Stimulated activated CD8-positive, alpha-beta memory T cell treated with anti-CD3 and anti-CD28 coated beads, Interleukin-4, amount 100 ng/mL, for 24 hours (primary cell): ENCODE measurements around the gene TERT.
"Not testable (repeated sequence)": the region's sequence is repeated elsewhere in the genome, so short reads cannot be mapped to it uniquely, and the experiment has no call there.

Experiments
- DNase-seq: peaks from one replicate; pipeline ENCODE4 v3.0.0-alpha.2; 2020; ENCODE audit warnings: low read depth

The TERT gene

GRCh38 chr5:1330847-1331831 is 36.3 kb upstream of the TERT start:
- no peak for DNase-seq

- no peak for DNase-seq
These were observed 35.4 kb upstream of the TERT start for GRCh38 chr5:1330146-1330846.

- DNase-seq: no peak
These were observed 34.3 kb upstream of the TERT start for GRCh38 chr5:1329111-1329579.

GRCh38 chr5:1328237-1329110 is 33.6 kb upstream of the TERT start:
- DNase-seq: not testable (repeated sequence)

- DNase-seq: not testable (repeated sequence)
These were observed 32.3 kb upstream of the TERT start for GRCh38 chr5:1326901-1327756.

GRCh38 chr5:1326532-1326875 is 31.6 kb upstream of the TERT start:
- not testable (repeated sequence) for DNase-seq

- DNase-seq: no peak
These were observed 31.1 kb upstream of the TERT start for GRCh38 chr5:1325870-1326531.

DNA sequence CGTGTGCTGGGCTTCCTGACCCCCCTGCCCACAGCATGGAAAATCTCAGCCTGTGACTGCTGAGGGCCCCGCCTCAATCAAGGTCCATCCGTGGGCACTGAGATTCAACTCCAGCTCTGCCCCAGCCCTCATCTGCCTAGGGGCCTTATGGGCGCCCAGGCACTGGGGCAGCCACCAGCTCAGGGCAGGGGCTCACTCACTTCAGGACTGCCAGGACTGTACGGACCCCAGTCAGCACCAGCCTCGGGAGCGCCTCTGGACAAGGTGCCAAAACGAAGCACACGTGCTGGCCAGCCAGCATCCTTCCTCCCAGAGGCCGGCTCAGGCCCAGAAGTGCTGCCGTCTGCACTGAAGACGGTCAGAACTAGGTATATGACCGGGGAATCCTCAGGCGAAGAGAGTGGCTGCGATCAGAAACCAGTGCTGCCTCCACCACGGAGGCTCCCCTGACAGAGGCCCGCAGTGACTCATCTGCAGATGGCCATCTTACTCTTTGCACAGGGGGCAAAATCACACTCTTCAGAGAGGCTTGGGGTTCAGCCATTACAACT is 30.4 kb upstream of the TERT start:
- DNase-seq: no peak

GRCh38 chr5:1324719-1325190 is 29.9 kb upstream of the TERT start:
- no peak for DNase-seq

DNA sequence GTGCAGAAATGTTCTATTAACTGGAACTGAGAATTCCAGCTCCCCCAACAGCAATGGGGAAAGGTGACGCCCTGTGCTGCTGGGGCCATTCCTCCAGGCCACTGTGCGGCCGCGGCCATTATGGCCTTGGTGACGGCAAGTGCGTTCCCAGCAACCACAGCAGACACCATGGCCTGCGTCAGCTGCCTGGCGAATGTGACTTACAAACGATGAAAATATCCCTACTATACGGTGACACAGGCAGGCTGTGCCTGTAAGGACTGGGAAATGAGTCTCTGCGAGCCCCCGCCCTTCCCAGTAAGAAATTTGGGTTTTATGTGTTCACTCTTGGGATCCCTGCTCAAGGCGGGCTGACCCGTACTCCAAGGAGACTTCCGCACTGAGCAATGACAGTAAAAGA is 29.4 kb upstream of the TERT start:
- no peak for DNase-seq

DNA sequence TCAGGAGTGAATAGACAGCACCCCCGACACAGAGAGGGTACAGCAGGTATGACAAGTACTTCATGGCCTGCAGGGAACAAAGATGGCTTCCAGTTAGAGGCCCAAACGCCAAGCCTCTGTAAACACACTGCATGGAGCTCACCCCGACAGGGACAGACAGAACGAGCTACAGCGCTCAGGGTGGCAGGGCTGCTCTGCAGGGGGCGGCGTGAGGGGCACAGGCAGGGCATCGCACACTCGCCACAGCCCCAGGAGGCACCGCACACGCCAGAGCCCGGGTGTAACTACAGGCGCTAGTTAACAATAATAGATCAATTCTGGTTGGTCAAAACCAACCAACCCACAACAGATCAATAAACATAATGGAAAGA is 28.9 kb upstream of the TERT start:
- no peak for DNase-seq

DNA sequence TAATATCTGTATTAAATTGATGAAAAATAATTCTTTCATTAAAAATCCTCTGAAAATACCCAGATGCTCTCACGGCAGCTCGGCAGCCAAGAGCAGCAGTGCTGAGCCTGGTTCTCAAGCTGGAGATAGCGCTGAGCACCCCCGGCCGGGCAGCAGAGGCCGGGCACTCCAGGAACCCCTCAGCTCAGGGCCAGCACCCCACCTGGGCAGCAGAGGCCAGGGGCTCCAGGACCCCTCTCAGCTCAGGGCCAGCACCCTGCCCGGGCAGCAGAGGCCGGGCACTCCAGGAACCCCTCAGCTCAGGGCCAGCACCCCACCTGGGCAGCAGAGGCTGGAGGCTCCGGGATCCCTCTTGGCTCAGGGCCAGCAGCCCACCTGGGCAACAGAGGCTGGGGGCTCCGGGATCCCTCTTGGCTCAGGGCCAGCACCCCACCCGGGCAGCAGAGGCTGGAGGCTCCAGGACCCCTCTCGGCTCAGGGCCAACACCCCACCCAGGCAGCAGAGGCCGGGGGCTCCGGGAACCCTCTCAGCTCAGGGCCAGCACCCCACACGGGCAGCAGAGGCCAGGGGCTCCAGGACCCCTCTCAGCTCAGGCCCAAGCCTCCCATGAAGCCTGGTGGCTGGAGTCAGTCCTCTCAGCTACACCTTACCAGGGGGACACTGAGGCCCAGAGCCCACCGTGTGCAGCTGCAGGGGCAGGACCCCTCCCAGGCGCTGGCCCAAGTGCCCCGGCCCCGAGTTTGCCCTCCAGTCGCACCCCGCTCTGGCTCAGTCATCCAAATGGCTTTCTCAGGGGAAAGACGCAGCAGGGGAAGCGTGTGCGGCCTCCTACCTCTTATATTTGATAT is 28.3 kb upstream of the TERT start:
- DNase-seq: no peak

DNA sequence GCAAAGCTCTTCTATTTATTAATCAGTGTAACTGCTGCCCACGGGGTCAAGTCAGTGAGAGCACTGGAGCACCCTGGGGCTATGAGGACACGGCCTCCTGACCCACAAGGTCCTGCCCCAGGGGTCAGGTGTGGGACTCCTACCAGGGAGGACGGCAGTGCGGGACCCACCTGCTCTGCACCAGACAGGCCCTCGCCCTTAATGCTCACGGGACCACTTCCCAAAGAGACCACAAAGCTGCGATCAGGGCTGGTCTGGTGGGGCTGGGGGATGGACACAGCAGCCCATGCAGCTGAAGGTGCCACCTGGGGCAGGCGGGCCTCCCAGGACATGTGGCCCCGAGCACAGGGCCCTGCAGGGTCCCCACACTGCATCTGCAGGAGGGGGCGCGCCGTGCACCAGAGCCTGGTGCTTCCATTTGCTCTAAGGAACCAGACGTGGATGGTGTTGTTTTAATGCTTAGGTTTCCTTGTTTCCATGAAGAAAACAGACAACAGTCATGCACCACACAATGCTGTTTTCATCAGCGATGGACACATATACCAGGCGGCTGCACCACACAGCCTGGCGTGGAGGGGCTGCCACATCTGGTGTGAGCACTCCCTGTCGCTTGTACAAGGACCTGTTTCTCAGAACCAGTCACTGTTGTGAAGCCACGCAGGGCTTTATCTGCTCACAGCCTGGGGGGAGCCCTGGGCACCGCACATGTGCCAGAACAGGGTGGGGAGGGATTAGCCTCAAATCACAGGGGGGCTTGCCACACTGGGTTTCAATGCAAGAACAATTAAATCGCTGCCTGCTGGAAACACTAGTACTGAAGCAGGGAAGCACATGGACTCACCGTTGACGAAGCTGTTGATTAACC is 27.4 kb upstream of the TERT start:
- no peak for DNase-seq

DNA sequence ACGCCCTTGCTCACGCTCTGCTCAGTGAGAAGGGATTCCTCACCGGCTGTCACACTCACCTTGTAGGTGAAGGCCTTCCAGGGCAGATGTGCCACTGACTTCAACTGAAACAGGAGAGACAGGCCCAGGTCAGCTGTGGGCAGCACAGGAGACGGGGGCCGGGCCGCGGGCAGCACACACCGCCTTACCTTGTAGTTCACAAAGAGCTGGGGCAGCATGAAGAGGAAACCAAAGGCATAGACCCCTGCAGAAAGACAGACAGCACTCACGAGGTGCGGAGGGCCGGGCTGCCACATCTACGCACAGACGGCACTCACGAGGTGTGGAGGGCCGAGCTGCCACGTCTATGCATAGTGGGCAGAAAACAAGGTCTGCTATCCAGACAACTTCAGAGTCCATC is 26.7 kb upstream of the TERT start:
- DNase-seq: no peak

DNA sequence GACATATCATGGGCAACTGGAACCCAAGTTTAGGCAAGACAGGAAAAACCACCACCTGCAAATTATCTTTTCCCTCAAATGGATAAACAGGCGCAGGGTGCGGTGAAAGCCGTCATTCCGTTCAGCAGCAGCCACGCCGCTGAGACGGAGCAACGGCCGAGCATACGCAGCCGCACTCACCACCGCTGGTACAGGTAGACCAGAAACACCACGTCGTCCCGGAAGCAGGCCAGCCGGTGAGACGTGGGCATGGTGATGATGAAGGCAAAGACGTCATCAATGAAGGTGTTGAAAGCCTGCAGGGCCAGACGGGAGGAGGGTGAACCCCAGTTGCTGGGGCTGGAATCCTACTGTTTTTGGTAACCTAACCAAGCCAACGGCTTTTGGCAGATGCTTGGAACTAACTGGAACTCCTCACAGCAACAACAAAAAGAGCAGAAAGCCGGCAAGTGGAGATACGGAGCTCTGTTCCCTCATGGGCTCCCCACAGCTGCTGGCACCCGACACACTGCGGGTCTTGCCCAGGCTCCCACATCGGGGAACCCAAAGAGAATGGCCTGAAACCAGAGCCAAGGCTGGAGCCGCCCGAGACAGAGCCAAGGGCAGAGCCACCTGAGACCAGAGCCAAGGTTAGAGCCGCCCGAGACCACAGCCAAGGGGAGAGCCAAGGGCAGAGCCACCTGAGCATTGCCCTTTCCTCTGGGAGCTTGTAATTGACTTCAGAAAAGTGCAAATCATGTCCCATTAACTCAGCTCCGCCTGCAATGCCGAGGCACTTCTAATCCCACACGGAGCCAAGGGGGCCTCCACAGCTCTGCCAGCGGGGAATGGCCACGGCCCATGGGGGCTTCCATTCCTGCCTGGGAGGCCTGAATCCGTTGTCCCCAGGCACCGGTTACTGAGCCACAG is 25.8 kb upstream of the TERT start:
- no peak for DNase-seq

- no peak for DNase-seq
These were observed 24.8 kb upstream of the TERT start for GRCh38 chr5:1319436-1320256.
